Measurements from ENCODE around the gene MS4A15.

MS4A15 gene

DNA sequence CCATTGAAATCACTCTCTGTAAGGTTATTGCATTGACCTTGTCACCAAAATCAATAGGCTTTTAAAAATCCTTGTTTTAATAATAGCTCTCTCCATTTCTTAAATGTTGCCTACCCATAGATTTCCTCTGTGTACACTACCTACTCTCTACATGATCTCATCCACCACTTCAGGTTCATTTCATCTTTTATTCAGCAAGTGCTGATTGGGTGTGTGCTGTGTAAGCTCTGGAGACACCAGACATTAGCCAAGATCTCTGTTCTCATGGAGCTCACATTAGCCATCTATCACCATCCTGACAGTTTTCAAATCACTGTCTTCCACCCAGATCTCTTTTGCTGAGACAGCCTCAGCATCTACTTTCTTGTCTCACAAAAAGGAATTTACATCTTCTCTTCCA lies 24.1 kb downstream of the MS4A15 start:
- no peak for DNase-seq

DNA sequence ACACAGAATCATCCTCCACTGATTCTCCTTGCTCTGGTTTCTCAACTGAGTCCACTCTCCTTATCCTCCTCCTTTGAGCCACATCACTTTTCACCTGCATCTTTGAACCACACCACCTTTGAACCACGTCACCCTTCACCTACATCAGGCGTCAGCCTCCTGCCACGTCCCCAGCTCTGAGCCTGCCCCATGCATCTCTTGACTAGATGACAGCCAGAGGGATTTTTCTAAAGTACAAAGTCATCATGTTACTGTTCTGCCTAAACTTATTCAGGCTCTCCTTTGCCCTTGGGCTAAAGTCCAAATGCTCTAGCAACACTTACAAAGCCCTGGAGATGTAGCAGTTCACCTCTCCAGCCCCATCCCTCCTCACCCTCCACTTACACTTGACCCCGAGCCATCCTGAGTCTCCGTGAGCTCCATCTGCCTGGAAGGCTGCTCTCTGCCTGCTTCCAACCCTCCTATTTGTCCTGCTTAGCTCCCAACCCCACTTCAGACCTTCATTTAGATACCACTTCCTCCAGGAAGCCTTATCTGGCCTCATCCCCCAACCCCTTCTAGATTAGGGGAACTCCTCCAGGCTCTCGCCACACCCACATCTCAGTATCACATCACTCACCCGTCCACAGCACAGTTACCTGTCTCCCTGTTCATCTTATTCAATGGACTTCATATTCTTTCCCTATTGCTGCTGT lies 24.8 kb downstream of the MS4A15 start:
- no peak for DNase-seq

DNA sequence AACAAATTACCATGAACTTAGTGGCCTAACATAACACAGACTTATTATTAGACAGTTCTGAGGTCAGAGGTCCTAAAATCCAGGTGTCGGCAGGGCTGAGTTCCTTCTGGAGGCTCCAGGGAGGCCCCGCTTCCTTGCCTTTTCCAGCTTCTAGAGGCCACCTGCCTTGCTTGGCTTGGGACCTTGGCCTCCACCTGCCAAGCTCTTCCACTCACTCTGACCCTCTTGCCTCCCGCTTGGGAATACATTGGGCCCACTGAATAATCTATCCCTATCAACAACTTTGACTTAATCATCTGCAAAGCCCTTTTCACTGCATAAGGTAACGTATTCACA lies 25.3 kb downstream of the MS4A15 start:
- no peak for DNase-seq

DNA sequence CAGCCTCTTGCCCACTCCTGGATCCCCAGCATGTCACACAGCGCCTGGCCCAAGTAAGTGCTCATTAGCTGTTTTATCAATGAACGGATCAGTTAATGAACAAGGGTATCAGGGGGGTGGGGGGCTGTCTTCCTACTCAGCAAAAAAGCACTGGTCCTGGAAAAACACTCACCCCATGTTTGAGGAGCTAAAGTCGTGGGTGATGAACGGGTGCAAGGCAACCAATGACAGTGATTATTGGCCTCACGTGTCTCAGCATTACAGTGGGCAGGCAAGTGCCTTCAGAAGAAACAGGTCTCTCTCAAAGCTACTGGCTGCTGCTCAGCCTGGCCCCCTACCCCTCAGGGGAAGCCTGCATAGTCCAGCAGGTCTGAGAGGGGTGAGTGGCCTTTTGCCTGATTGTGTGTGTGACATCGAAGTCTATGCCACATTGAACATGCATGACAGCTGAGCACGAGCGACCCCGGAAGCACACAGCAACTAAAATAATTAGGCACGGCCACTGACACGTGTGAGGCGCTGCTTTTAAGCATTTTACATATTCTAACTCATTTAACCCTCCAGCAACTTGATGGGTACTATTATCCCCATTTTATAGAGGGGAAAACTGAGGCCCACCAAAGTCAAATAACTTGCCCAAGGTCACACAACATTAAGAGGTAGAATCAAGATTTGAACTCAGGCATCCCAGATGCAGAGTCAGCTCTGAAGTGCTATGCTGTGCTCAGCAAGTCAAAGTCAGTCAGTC lies 25.9 kb downstream of the MS4A15 start:
- DNase-seq = no peak

DNA sequence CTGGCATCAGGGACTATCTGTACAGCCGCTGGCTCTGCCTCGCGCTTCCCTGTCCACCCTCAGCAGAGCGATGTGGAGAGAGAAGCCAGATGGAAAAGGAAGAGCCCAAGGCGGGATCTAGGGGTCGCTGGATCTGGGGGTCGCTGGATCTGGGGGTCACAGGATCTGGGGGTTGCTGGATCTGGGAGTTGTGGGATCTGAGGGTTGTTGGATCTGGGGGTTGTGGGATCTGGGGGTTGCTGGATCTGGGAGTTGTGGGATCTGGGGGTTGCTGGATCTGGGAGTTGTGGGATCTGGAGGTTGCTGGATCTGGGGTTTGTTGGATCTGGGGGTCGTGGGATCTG lies 26.4 kb downstream of the MS4A15 start:
- no peak for DNase-seq

DNA sequence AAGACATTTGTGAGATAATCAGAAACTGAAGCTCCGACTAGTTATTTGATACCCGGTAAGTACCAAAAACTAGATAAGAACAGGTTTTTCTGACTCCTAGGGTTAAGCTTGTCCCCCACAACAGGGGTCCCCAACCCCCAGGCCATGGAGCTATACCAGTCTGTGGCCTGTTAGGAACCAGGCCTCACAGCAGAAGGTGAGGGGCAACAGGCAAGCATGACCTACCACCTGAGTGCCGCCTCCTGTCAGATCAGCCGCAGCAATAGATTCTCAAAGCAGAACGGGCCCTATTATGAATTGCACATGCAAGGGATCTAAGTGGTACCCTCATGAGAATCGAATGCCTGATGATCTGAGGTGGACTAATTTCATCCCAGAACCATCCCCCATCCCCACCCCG lies 27.2 kb downstream of the MS4A15 start:
- no peak for DNase-seq

DNA sequence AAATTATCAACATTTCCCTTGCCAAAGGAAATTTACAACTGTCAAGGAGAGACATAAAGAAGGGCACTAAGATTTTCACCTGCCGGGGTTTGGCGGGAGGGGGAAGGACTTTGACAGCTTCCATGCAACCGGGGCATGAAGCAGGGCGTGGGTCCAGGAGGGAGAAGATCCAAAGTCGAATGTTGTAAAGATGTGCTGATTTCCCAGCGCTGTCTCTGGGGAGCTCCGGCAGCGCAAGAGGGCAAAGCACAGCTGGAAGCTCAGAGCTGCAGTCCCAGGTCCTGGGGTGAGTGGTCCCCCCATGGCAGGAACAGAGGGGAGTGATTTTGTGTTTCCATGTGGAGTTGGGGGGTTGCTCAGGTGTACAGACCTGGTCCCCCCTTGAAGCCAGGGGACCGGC lies 28.5 kb downstream of the MS4A15 start, which contains the start of gene MS4A10:
Gene MS4A10, plus strand, starts transcription at position 198 of the 400 bp plus-strand sequence. CDS start 5,003 bp downstream, outside the sequence.
- no peak for DNase-seq

DNA sequence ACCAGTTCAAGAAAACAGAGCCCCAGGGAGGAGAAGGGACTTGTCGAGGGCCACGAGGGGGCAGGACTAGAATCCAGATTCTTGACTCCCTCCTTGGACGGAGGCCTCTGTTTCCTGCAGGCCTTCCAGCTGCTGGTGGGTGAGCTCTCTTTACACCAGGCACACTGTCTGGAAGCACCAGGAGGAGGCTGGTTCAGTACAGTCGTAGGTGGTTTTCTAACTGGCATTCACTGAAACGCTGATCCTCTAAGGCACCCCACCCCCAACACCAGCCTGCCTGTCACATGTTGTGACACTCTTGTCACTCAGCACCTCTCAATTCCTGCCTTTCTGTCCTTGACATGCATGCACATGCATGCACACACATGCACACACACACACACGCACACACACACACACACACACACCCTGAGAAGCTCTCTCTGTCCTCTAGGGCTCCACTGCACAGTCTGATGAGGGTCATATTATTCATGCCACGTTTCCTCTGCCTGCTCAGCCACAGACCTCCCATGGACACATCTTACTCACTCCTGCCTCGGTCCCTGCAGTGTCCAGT lies 29.2 kb downstream of the MS4A15 start:
- DNase-seq = peak; percentile 47

DNA sequence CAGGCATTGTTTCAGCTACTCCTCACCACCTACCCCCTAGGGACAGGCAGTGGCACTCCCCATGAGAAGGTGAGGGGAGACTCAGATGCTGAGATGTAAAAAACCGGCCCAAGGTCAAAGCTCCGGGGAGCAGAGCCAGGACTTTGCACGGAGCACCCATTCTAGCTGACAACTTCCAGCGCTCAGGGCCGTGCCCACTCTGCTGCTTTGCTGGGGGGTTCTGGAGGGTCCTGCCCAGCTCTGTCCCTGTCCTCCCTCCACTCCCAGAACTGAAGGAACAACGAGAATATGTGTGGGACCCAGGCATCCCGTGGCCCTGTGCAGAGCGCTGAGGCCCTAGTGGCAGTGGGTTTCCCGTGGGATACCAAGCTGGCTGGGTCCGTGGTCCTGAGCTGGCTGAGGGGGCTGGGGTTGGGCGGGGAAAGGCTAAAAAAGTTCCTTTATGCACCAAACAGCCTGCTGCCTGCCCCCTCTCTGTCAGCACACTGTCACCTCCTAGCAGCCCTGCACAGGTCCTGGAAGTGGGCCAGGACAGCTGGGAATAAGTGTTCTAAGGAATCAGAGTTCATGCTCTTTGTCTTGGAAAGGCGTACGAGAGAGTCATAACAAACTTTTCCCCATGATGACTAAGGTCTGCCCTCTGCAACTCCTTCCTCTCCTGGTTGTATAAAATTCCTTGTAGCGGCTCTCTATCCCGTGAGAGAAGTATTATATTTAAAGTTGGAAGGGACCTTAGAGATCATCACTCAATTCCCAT lies 30.3 kb downstream of the MS4A15 start:
- peak; percentile 70 for DNase-seq

DNA sequence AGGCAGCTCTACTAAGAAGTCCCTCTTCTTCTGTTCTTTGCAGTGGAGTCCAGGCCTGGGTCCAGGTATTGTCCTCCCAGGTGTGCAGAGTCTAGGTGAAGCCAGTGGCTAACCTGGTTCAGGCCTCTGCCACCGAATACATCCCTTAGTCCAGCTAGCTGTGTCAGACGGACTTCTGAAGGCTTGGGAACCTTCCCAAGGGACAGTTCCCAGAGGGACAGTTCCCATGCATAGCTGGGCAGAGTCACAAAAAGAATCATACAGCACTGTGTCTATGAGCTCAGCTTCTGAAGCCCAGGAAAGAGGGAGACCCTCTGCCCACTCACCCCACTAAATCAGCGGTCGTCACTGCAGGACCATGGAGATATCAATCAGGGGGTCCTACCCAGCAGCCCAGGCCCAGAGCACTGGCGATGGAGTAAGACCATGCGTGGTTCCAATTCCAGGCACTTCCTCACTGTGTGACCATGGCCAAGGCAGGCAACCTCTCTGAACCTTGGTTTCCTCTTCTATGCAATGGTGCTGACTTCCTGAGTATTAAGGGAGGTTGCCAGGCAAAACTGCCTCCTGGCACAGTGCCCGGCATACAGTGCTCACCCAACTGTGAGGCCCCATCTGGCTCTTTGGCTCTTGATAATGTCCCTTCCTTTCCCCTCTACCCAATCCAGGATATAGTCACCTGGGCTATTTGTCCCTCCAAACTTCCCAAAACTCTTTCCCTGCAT lies 31.9 kb downstream of the MS4A15 start:
- DNase-seq = no peak

DNA sequence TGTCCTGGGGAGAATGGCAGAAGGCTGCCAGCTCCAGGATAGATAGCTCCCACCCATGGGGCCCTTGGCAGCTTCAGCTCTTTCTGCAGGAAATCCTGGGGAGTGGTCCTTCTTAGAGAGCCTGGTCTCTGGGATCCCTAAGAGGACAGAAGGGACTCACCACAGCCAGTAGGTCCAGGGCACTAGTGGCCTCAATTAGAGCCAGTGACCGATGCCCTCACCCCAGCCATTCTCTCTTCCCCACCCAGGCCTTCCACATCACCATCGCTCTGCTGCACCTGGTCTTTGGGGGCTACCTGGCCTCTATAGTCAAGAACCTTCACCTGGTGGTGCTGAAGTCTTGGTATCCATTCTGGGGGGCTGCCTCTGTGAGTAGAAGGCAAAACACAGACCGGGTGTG lies 34.1 kb downstream of the MS4A15 start:
- no peak for DNase-seq

DNA sequence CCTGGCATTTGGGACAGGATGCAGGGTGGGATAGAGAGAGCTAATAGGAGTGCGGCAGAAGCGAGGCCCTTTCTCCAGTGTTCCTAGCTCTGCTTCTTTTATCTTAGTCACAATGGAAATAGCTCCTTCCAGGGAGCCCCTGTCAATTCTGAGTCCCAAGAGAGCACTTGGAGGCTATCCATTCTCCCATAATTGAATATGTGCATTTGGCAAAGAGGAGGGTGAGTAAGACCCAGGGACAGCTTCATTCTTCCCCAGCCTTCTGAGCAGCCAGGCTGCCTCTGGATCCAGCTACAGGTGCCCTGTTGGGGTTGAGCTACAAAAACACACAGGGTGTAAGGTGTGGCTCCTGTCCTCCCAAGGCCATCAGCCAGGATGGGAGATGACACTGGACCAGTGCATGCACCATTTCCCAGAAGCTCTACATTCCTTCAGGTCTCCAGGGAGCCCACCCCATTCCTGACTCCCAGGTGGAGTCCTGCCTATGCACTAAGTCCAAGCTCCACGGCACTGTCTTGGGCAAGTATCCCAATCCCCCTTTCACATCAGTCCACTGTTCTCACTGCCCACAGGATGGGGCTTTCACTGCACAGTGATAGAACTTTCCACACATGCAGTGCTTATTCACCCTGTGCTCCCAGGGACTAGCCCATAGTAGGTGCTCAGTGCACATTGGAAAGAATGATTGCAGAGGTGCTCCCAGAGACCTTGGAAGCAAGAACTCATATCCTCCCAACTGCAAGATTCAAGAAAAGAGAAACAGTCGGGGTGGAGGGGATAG lies 34.7 kb downstream of the MS4A15 start:
- DNase-seq = no peak

DNA sequence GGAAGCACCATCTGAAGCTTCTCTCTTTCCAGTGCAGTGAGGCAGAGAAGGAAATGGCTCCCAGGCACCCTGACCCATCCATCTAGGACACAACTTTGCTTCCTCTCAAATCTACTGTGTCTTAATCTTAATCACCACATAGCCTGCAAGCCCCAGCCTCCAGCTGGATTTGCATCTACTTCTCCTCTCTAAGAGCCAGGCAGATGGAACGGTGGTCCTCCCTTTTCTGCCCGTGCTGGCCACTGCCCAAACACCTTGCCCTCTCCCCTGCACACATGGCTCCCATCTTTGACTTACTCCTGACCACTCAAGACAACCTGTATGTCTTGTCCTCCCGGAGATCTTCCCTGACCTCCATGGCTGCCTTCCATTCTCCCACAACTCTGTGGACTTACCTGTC lies 35.9 kb downstream of the MS4A15 start:
- DNase-seq = no peak

DNA sequence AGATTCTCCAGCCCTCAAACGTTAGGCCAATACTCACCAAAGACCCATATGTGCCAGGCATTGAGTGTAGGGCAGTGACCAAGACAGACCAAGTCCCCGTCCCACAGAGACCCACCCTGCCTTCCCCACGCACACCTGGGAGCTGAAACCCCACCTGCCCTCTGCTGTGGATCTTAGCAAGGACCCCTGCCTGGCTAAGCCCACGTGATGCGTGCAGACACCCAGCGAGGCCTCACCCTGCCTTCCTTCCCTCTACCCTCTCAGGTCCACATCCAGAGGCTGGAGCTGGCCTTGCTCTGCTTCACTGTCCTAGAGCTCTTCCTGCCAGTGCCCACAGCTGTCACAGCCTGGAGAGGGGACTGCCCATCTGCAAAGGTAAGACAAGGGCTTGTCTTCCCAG lies 38.6 kb downstream of the MS4A15 start:
- DNase-seq = no peak

DNA sequence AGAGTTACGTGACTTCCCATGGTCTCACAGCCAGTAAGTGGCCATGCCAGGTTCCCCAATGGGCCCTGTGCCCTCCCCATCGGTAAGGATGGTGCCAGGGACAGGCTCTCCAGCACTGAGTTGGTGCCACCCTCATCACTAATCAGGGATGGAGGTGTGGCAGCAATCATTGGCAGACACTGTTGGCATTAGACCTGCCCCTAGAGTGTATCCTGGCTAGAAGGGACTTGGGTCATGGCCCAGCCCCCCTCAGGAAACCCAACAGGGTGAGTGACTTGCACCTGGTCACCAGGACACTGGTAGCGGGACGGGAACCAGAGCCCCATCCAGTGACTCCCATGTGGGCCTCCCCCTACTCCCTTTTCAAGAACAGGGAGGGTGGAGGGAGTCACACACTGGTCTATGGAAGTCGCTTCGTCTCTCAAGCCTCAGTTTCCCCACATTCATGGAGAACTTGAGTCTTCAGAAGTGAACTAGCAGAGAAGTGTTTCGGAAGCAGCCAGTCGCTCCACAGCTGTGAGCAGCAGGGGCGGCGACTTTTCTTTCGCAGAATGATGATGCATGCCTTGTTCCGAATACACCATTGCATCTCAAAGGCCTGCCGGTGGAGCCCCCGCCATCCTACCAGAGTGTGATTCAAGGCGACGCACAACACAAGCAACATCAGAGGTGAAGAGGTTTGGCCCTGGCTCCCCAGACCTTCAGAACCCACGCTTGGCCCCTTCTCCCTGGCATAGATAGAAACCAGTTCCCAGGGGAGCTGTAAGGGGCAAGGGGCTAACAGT lies 41.4 kb downstream of the MS4A15 start:
- DNase-seq = no peak

DNA sequence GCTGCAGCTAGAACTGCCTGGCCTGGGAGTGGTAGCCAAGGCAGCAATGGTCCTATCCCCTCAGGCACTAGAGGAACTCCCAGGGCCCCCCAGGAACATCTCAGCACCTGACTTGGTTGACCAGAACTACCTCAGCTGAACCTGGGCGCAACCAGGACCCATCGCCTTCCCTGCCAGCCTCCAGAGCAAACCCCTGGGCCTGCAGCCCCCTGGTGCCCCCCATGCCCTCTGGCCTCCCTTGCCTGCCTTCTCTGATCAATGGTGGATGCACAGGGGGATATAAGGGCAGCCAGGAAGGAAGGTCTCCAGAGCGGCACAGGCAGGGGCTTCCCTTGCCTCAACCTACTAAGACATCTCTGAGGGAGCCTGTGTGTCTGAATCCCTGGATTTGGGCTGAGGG lies 42.0 kb downstream of the MS4A15 start:
- DNase-seq = no peak

DNA sequence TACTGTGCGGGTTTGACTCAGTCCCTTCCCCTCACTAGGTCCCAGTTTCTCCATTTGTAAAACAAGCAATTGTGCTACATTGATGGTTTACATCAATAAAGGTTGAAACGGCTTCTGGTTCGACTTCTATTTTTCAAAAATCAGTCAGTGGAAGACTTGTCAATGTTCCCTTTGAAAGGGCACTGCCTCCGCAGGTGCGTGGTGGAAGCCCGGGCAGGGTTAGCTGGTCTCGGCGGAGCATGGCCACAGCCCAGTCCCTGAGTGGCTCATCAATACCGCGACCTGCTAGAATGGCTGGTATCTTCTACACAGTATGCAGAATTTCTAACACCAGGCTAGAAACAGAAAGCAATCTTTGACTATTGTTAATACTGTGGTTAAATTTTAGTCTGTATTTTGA lies 44.5 kb downstream of the MS4A15 start:
- DNase-seq = no peak

DNA sequence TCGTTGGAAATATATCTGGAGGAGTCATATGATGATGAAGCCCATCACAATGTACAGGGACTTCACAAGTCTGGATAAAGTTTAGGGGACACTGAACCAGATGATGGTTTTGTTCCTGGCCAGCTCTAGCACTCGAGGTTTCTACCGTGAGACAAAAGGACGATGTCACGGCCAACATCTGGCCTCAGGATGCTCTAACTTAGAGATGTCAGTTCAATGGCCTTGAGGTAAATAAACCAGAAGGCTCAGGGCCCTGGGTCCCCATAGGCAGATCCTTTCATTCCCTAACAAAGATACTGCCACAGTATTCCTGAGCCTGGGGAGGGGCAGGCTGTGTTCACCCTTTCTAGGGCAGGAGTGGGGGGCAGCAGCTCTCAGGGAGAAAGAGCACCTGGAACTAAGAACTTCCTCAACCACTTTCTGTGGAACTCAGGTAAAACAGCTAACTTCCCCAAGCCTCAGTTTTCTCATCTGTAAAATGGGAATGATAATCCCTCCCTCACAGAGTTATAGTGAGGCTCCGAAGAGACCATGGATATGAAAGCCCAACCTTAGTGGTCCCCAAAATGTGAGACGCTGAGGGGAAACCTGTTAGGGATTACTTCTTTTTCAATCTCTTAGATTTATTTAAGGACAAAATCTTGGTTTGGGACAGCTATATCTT lies 46.7 kb downstream of the MS4A15 start:
- DNase-seq = no peak

DNA sequence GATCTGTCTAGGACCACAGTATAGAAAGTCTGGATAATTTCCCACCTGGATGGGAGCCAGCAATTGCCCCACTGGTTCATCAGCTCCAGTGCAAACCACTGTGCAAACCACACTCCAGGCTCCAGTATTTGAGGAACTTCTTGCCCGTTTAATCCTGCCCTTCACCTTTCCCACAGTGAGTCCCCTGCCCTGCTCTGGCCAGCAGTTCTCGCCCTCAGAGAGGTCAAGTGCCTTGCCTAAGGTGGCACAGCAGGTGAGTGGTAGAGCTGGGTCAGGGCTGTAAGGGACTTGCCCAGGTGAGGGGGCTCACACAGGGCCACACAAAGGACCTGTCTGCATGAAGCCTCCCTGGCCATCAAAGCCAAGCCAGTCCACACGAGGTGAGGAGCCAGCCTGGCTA lies 52.6 kb downstream of the MS4A15 start:
- no peak for DNase-seq

DNA sequence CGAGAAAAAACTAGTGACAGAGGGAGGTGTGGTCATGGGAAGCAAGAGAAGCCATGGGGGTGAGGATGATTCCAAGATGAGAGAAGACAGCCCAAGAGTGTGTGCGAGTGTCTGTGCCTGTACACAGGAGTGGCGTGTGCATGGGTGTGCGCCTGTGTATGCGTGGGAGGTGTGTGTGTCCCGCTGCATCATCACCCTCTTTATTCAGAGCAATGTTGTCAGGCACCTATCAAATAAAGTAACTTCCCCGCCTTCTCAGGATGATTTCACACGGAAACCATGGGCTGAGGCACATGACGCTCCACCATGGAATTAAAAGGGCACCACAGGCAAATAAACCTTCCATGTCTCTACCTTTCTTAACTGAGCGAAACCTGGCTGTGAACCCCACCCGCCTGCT lies 53.0 kb downstream of the MS4A15 start:
- no peak for DNase-seq

DNA sequence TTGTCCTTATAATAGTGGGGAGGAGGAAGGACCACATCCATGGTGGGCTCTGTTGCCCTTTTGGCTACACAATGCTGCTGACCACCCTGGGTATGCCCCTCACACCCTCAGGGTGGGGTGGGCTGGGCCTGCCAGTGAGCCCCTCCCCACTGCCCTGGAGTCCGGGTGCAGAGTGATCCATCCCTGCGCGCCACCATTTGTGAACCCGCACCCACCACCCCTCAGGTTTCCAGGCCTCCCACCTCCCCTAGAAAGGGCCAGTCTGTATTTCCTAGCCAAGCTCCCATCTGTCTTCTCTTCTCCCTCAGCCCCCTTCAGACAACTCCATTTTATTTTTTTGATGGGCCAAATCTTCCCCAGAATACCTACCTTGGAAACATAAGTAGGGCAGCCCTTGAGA lies 53.5 kb downstream of the MS4A15 start:
- no peak for DNase-seq
